AG09319 (cell line): Measurements from ENCODE around the gene MRPS5.
"Not testable (repeated sequence)": the region's sequence is repeated elsewhere in the genome, so short reads cannot be mapped to it uniquely, and the experiment has no call there.

ENCODE experiments used
- DNase-seq: peaks from one replicate; pipeline ENCODE4 v3.0.0-alpha.2; 2010; ENCODE audit warnings: low read depth; ENCODE audit errors: extremely low read depth
- CTCF ChIP-seq: IDR thresholded peaks from 2 replicates; pipeline ENCODE4 v1.5.1; 2011; ENCODE audit warnings: low read depth, mild to moderate bottlenecking, inconsistent platforms, low read length, moderate library complexity

The MRPS5 gene

GRCh38 chr2:95039363-95039762, 82.2 kb downstream of the MRPS5 start:
- no peak for DNase-seq
- TF ChIP-seq CTCF = no peak

DNA sequence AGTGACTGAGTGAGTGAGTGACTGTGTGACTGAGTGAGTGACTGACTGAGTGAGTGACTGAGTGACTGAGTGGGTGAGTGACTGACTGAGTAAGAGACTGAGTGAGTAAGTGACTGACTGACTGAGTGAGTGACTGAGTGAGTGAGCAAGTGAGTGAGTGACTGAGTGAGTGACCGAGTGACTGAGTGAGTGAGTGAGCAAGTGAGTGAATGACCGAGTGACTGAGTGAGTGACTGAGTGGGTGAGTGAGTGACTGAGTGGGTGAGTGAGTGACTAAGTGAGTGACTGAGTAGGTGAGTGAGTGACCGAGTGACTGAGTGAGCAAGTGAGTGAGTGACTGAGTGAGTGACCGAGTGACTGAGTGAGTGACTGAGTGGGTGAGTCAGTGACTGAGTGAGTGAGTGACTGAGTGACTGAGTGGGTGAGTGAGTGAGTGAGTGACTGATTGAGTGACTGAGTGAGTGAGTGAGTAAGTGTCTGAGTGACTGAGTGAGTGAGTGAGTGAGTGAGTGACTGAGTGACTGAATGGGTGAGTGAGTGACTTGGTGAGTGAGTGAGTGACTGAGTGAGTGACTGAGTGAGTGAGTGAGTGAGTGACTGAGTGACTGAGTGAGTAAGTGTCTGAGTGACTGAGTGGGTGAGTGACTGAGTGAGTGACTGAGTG, 82.8 kb downstream of the MRPS5 start:
- no peak for DNase-seq
- no peak for TF ChIP-seq CTCF

DNA sequence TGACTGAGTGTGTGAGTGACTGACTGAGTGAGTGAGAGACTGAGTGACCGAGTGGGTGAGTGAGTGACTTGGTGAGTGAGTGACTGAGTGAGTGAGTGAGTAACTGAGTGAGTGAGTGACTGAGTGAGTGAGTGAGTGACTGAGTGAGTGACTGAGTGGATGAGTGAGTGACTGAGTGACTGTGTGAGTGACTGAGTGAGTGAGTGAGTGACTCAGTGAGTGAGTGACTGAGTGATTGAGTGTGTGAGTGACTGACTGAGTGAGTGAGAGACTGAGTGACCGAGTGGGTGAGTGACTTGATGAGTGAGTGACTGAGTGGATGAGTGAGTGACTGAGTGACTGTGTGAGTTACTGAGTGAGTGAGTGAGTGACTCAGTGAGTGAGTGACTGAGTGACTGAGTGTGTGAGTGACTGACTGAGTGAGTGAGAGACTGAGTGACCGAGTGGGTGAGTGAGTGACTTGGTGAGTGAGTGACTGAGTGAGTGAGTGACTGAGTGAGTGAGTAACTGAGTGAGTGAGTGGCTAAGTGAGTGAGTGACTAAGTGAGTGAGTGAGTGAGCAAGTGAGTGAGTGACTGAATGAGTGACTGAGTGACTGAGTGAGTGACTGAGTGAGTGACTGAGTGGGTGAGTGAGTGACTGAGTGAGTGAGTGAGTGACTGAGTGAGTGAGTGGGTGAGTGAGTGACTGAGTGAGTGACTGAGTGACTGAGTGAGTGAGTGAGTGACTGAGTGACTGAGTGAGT, 83.6 kb downstream of the MRPS5 start:
- not testable (repeated sequence) for DNase-seq

DNA sequence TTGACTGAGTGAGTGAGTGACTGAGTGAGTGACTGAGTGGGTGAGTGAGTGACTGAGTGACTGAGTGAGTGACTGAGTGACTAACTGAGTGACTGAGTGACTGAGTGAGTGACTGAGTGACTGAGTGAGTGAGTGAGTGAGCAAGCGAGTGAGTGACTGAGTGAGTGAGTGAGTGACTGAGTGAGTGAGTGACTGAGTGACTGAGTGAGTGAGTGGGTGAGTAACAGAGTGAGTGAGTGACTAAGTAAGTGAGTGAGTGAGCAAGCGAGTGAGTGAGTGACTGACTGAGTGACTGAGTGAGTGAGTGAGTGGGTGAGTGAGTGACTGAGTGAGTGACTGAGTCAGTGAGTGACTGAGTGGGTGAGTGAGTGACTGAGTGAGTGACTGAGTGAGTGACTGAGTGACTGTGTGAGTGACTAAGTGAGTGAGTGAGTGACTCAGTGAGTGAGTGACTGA, 84.2 kb downstream of the MRPS5 start:
- TF ChIP-seq CTCF = no peak
- no peak for DNase-seq

GRCh38 chr2:95036596-95037383, 84.8 kb downstream of the MRPS5 start:
- TF ChIP-seq CTCF = no peak
- no peak for DNase-seq
